Neural cell (in vitro differentiated cells): Measurements from ENCODE around the gene TCEA3.

Experiments
- EZH2 ChIP-seq: fragments of 200-600, 300-800 bp; shearing (Covaris generic), sonication (generic); IDR thresholded peaks from 2 replicates; pipeline ENCODE4 v1.6.1; 2014; ENCODE audit warnings: antibody characterized with exemption, low read length, borderline replicate concordance, mild to moderate bottlenecking; ENCODE audit not compliant: insufficient read depth, poor library complexity, severe bottlenecking
- POLR2AphosphoS5 ChIP-seq: IDR thresholded peaks from 2 replicates; pipeline ENCODE4 v1.6.1; 2012
- TAF1 ChIP-seq: IDR thresholded peaks from 2 replicates; pipeline ENCODE4 v1.6.1; 2012; ENCODE audit warnings: low read depth
- TF ChIP-seq, protein P1 (sequence below): fragments of 450-650 bp; IDR thresholded peaks from 2 replicates; pipeline ENCODE4 v1.5.1; 2014; ENCODE audit warnings: antibody characterized with exemption, mild to moderate bottlenecking, moderate library complexity; ENCODE audit not compliant: poor library complexity, severe bottlenecking

- TF ChIP-seq, protein P1, sequence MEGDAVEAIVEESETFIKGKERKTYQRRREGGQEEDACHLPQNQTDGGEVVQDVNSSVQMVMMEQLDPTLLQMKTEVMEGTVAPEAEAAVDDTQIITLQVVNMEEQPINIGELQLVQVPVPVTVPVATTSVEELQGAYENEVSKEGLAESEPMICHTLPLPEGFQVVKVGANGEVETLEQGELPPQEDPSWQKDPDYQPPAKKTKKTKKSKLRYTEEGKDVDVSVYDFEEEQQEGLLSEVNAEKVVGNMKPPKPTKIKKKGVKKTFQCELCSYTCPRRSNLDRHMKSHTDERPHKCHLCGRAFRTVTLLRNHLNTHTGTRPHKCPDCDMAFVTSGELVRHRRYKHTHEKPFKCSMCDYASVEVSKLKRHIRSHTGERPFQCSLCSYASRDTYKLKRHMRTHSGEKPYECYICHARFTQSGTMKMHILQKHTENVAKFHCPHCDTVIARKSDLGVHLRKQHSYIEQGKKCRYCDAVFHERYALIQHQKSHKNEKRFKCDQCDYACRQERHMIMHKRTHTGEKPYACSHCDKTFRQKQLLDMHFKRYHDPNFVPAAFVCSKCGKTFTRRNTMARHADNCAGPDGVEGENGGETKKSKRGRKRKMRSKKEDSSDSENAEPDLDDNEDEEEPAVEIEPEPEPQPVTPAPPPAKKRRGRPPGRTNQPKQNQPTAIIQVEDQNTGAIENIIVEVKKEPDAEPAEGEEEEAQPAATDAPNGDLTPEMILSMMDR = no peak
- no peak for TF ChIP-seq EZH2
- TF ChIP-seq TAF1 = no peak
- TF ChIP-seq POLR2AphosphoS5 = no peak
These were observed 32.3 kb downstream of the TCEA3 start for GRCh38 chr1:23392125-23392855.
